ENCODE results near the gene PCNX2.

PCNX2 gene

DNA sequence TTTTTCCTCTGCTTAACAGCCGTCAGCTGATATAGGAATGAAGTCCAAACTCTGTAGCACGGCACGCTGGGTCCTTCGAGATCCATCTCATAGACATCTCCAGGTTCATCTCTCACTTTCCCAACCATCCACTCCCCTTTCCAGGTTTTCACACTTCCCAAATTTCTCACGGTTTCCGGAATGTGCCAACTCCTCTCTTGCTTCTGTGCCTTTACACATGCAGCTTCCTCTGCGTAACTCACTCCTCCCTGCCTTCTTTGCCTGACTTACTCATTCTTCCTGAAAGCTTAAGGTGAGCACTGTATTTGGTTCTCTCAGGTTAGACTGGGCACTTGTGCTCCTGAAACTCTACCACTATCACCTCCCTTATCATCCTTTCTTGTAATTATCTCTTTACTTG, 168.4 kb downstream of the PCNX2 start:
- Histone ChIP-seq H3K4me1 (ENCODE audit: insufficient read depth, low read length, poor library complexity, severe bottlenecking) (no peaks in the 10 kb centered on the region), H3K9ac (ENCODE audit: low read depth, low read length, poor library complexity, severe bottlenecking) (no peak overlapping the region), H3K79me2 (ENCODE audit: insufficient read depth, low read length) (no peaks in the 10 kb centered on the region), H4K20me1 (ENCODE audit: insufficient read depth, low read length, poor library complexity, severe bottlenecking) (no peaks in the 10 kb centered on the region), H3K27me3 (ENCODE audit: insufficient read depth, low read length, poor library complexity, severe bottlenecking) (no peaks in the 10 kb centered on the region), H3K9me2 (replicated peaks; ENCODE audit: low read depth, low read length) (no peaks in the 10 kb centered on the region), H2AFZ (ENCODE audit: low read length) (no peak overlapping the region), H3K9me3 (ENCODE audit: insufficient read depth, low read depth, low read length) (no peaks in the 10 kb centered on the region), H3K4me2 (ENCODE audit: low read depth, low read length, poor library complexity, severe bottlenecking) (no peak overlapping the region), H3K36me3 (ENCODE audit: insufficient read depth, low read length) (no peaks in the 10 kb centered on the region), H3K4me3 (ENCODE audit: low read length, poor library complexity, severe bottlenecking) (no peak overlapping the region), H3F3A (ENCODE audit: low read depth) (no peaks in the 10 kb centered on the region)
- TF ChIP-seq EZH2phosphoT487 (IDR thresholded peaks at IDR 0.05; ENCODE audit: borderline replicate concordance) (no peak), CTCF (conservative IDR thresholded peaks at IDR 0.05; ENCODE audit: low read length) (no peak)

- no peak overlapping the region for H2AFZ ChIP-seq (ENCODE audit: low read length)
- TF ChIP-seq EZH2phosphoT487 (IDR thresholded peaks at IDR 0.05; ENCODE audit: borderline replicate concordance): no peak
- no peak for TF ChIP-seq CTCF (conservative IDR thresholded peaks at IDR 0.05; ENCODE audit: low read length)
- H3K9ac ChIP-seq (ENCODE audit: low read depth, low read length, poor library complexity, severe bottlenecking): no peak overlapping the region
- H3K4me1 ChIP-seq (ENCODE audit: insufficient read depth, low read length, poor library complexity, severe bottlenecking): no peaks in the 10 kb centered on the region
- no peaks in the 10 kb centered on the region for H3K9me2 ChIP-seq (replicated peaks; ENCODE audit: low read depth, low read length)
- no peak overlapping the region for H3K4me2 ChIP-seq (ENCODE audit: low read depth, low read length, poor library complexity, severe bottlenecking)
- H4K20me1 ChIP-seq (ENCODE audit: insufficient read depth, low read length, poor library complexity, severe bottlenecking): no peaks in the 10 kb centered on the region
- H3F3A ChIP-seq (ENCODE audit: low read depth): no peaks in the 10 kb centered on the region
- no peaks in the 10 kb centered on the region for H3K27me3 ChIP-seq (ENCODE audit: insufficient read depth, low read length, poor library complexity, severe bottlenecking)
- H3K9me3 ChIP-seq (ENCODE audit: insufficient read depth, low read depth, low read length): no peaks in the 10 kb centered on the region
- H3K4me3 ChIP-seq (ENCODE audit: low read length, poor library complexity, severe bottlenecking): no peak overlapping the region
- H3K79me2 ChIP-seq (ENCODE audit: insufficient read depth, low read length): no peaks in the 10 kb centered on the region
- H3K36me3 ChIP-seq (ENCODE audit: insufficient read depth, low read length): no peaks in the 10 kb centered on the region
Measured at GRCh38 chr1:233122779-233123178, 172.7 kb downstream of the PCNX2 start.

DNA sequence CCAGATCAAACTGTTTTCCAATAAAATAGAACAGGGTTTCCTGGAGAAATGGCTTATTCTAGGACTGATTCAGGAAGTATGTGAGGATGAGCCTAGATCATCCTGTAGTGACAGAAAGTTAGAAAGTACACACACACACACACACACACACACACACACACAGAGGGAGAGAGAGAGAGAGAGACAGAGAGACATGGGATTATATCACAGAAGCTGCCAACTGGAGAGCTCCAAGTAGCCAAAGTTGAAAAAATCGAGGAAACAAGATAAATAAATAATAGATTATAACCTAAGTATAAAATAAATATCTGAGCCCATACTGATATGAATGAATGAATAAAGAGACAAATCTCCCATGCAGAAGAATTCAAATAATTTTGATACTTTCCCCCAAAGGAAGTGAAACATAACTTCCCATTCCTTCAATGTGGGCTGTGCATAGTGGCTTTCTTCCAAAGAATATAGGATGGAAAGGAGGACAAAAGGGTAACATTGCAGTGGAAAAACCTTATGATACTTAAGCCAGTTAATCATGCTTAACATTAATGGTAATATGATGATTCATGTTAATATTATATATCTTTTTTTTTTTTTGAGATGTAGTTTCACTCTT, 173.5 kb downstream of the PCNX2 start:
- Histone ChIP-seq H3K79me2 (ENCODE audit: insufficient read depth, low read length) (no peaks in the 10 kb centered on the region), H3K4me3 (ENCODE audit: low read length, poor library complexity, severe bottlenecking) (no peak overlapping the region), H4K20me1 (ENCODE audit: insufficient read depth, low read length, poor library complexity, severe bottlenecking) (no peaks in the 10 kb centered on the region), H3F3A (ENCODE audit: low read depth) (no peaks in the 10 kb centered on the region), H3K4me2 (ENCODE audit: low read depth, low read length, poor library complexity, severe bottlenecking) (no peak overlapping the region), H3K9me3 (ENCODE audit: insufficient read depth, low read depth, low read length) (no peaks in the 10 kb centered on the region), H3K27me3 (ENCODE audit: insufficient read depth, low read length, poor library complexity, severe bottlenecking) (no peaks in the 10 kb centered on the region), H3K9ac (ENCODE audit: low read depth, low read length, poor library complexity, severe bottlenecking) (no peak overlapping the region), H2AFZ (ENCODE audit: low read length) (no peak overlapping the region), H3K36me3 (ENCODE audit: insufficient read depth, low read length) (no peaks in the 10 kb centered on the region), H3K9me2 (replicated peaks; ENCODE audit: low read depth, low read length) (no peaks in the 10 kb centered on the region), H3K4me1 (ENCODE audit: insufficient read depth, low read length, poor library complexity, severe bottlenecking) (no peaks in the 10 kb centered on the region)
- TF ChIP-seq EZH2phosphoT487 (IDR thresholded peaks at IDR 0.05; ENCODE audit: borderline replicate concordance) (no peak), CTCF (conservative IDR thresholded peaks at IDR 0.05; ENCODE audit: low read length) (no peak)

Data from Loucy (cell line).